GM23338 (cell line): ENCODE results near the gene CUX1. TPM values are rescaled to one million over a fixed set of nuclear protein-coding genes. Genes with fewer than 3 reads are reported as not detected.
A peak's percentile ranks its signal among the peaks of the same experiment; 100 is the strongest.

Source experiments
- ATAC-seq: fragments of 200-7000 bp; cut with Tn5 transposase; 3 replicates; pipeline ENCODE4 v1.9.1; 2020
- DNase-seq: peaks from one replicate; pipeline ENCODE4 v3.0.0-alpha.2; 2015; ENCODE audit warnings: low spot score
- H2AFZ ChIP-seq: fragments of 200-600 bp; sonication (generic); 2 replicates; pipeline ENCODE4 v1.8.0; 2016; ENCODE audit warnings: antibody characterized with exemption, mild to moderate bottlenecking, moderate library complexity
- H3F3A ChIP-seq: fragments of 200-600 bp; sonication (generic); replicated peaks from 2 replicates; pipeline ENCODE4 v1.8.0; 2017; ENCODE audit warnings: antibody characterized with exemption, mixed run types, low read depth
- H3K27ac ChIP-seq: fragments of 200-600 bp; sonication (generic); 2 replicates; pipeline ENCODE4 v1.6.1; 2016; ENCODE audit warnings: low read depth
- H3K27me3 ChIP-seq: fragments of 200-600 bp; sonication (generic); 2 replicates; pipeline ENCODE4 v1.8.0; 2016; ENCODE audit warnings: mild to moderate bottlenecking, mixed run types, moderate library complexity; ENCODE audit not compliant: insufficient read depth
- H3K36me3 ChIP-seq: fragments of 200-600 bp; sonication (generic); 2 replicates; pipeline ENCODE4 v1.8.0; 2016; ENCODE audit warnings: mild to moderate bottlenecking; ENCODE audit not compliant: insufficient read depth
- H3K4me1 ChIP-seq: fragments of 200-600 bp; sonication (generic); 2 replicates; pipeline ENCODE4 v1.8.0; 2016; ENCODE audit warnings: mild to moderate bottlenecking, moderate library complexity; ENCODE audit not compliant: insufficient read depth
- H3K4me2 ChIP-seq: fragments of 200-600 bp; sonication (generic); 2 replicates; pipeline ENCODE4 v1.7.1; 2017; ENCODE audit warnings: mixed run types
- H3K4me3 ChIP-seq: fragments of 200-600 bp; sonication (generic); 2 replicates; pipeline ENCODE4 v1.6.1; 2016; ENCODE audit warnings: mixed run types
- H3K79me2 ChIP-seq: fragments of 200-600 bp; sonication (generic); replicated peaks from 2 replicates; pipeline ENCODE4 v1.8.0; 2017; ENCODE audit warnings: mild to moderate bottlenecking; ENCODE audit not compliant: insufficient read depth
- H3K9me2 ChIP-seq: fragments of 200-600 bp; sonication (generic); 2 replicates; pipeline ENCODE4 v1.8.0; 2017; ENCODE audit not compliant: insufficient read depth
- H4K20me1 ChIP-seq: fragments of 200-600 bp; sonication (generic); replicated peaks from 2 replicates; pipeline ENCODE4 v1.8.0; 2017; ENCODE audit warnings: mild to moderate bottlenecking; ENCODE audit not compliant: insufficient read depth
- H3K27ac Mint-ChIP-seq: 2 replicates; pipeline ENCODE4 v1.8.0; 2020; ENCODE audit warnings: inconsistent platforms, mild to moderate bottlenecking, moderate library complexity, mixed read lengths
- H3K27me3 Mint-ChIP-seq: 3 replicates; pipeline ENCODE4 v1.8.0; 2022; ENCODE audit warnings: low read depth, mild to moderate bottlenecking, moderate library complexity, mixed read lengths, inconsistent platforms; ENCODE audit not compliant: insufficient read depth, poor library complexity
- H3K36me3 Mint-ChIP-seq: 3 replicates; pipeline ENCODE4 v1.8.0; 2021; ENCODE audit warnings: low read depth, mild to moderate bottlenecking, inconsistent platforms, moderate library complexity, mixed read lengths
- H3K4me1 Mint-ChIP-seq: 3 replicates; pipeline ENCODE4 v1.8.0; 2020; ENCODE audit warnings: mild to moderate bottlenecking, inconsistent platforms, mixed read lengths
- H3K4me3 Mint-ChIP-seq: 3 replicates; pipeline ENCODE4 v1.8.0; 2021; ENCODE audit warnings: moderate library complexity, mild to moderate bottlenecking, inconsistent platforms, mixed read lengths
- H3K9me3 Mint-ChIP-seq: 3 replicates; pipeline ENCODE4 v1.8.0; 2020; ENCODE audit warnings: moderate library complexity, mild to moderate bottlenecking, inconsistent platforms, mixed read lengths
- CREB1 ChIP-seq: fragments of 250-450 bp; sonication (Bioruptor Pico); IDR thresholded peaks from 2 replicates; pipeline ENCODE4 v1.5.0; 2020; ENCODE audit warnings: low read depth, mild to moderate bottlenecking, moderate library complexity
- CTCF ChIP-seq, 2 experiments: fragments of 200-600 bp in 1 of 2; sonication (generic) in 1 of 2; conservative IDR thresholded peaks; 2 replicates each; pipeline versions ENCODE4 v1.5.1 to v1.6.1; 2016 to 2017; ENCODE audit warnings: antibody characterized with exemption in 2 of 2, low read depth in 2 of 2, mild to moderate bottlenecking in 2 of 2, moderate library complexity in 1 of 2
- ETS1 ChIP-seq: IDR thresholded peaks from 2 replicates; pipeline ENCODE4 v1.6.1; 2016; ENCODE audit warnings: antibody characterized with exemption
- EZH2 ChIP-seq: fragments of 200-600 bp; sonication (generic); IDR thresholded peaks from one replicate; pipeline ENCODE4 v1.8.0; 2017; ENCODE audit warnings: antibody characterized with exemption, mild to moderate bottlenecking, low read depth; ENCODE audit not compliant: unreplicated experiment
- EZH2phosphoT487 ChIP-seq: fragments of 200-600 bp; sonication (generic); IDR thresholded peaks from one replicate; pipeline ENCODE4 v1.8.1; 2018; ENCODE audit warnings: antibody characterized with exemption; ENCODE audit not compliant: unreplicated experiment
- JUNB ChIP-seq: IDR thresholded peaks from one replicate; pipeline ENCODE4 v1.6.1; 2016; ENCODE audit warnings: antibody characterized with exemption; ENCODE audit not compliant: unreplicated experiment
- NANOG ChIP-seq: IDR thresholded peaks from 2 replicates; pipeline ENCODE4 v1.6.1; 2016; ENCODE audit warnings: antibody characterized with exemption, borderline replicate concordance
- POLR2AphosphoS5 ChIP-seq: IDR thresholded peaks from 2 replicates; pipeline ENCODE4 v1.6.1; 2016; ENCODE audit warnings: antibody characterized with exemption, low read depth
- STAT1 ChIP-seq: IDR thresholded peaks from one replicate; pipeline ENCODE4 v1.6.1; 2016; ENCODE audit warnings: antibody characterized with exemption; ENCODE audit not compliant: unreplicated experiment
- ZNF114 ChIP-seq: fragments of 250-450 bp; sonication (Bioruptor Pico); IDR thresholded peaks from 2 replicates; pipeline ENCODE4 v1.5.0; 2020; ENCODE audit warnings: mild to moderate bottlenecking, moderate library complexity
- ZNF331 ChIP-seq: fragments of 250-450 bp; sonication (Bioruptor Pico); IDR thresholded peaks from 2 replicates; pipeline ENCODE4 v1.5.0; 2020; ENCODE audit warnings: low read depth, mild to moderate bottlenecking, moderate library complexity
- ZNF462 ChIP-seq: fragments of 250-450 bp; sonication (Bioruptor Pico); IDR thresholded peaks from 2 replicates; pipeline ENCODE4 v1.5.0; 2020; ENCODE audit warnings: mild to moderate bottlenecking, moderate library complexity
- polyA plus RNA-seq: library from polyadenylated mRNA; unstranded; fragments of >200 nt; fragmentation: Nextera tagmentation; extraction: Ambion mirVana; gene quantifications from 2 replicates; pipeline ENCODE4 v1.2.1, GENCODE V29; 2016
- total RNA-seq: library from RNA; depleted of rRNA; stranded (reverse); fragments of >200 nt; shearing (Covaris generic); gene quantifications from 2 replicates; pipeline ENCODE4 v1.2.3, GENCODE V29; 2014
- TF ChIP-seq, protein P1 (sequence below): IDR thresholded peaks from one replicate; pipeline ENCODE4 v1.6.1; 2018; ENCODE audit warnings: antibody characterized with exemption; ENCODE audit not compliant: unreplicated experiment

CUX1 gene
- total and polyA plus RNA-seq, 2 experiments from 2014 or later: 49.9 to 64.0 TPM

- H3F3A ChIP-seq: no peaks in the 10 kb centered on the region
- no peaks in the 10 kb centered on the region for H3K79me2 ChIP-seq
- H3K27me3 Mint-ChIP-seq: peaks cover 14% of the 10 kb centered on the region
- H3K27ac ChIP-seq: no peak overlapping the region
- H3K4me2 ChIP-seq: 0 out of 2 replicates have a peak overlapping the region, but pooled peaks have one; percentile 51
- H3K27ac Mint-ChIP-seq: peak overlapping the region; percentile 85
- no peaks in the 10 kb centered on the region for H3K27me3 ChIP-seq
- peaks cover 40% of the 10 kb centered on the region for H3K36me3 Mint-ChIP-seq
- DNase-seq (no peak), ATAC-seq (peak; percentile 69)
- H3K4me1 Mint-ChIP-seq: peaks cover 29% of the 10 kb centered on the region
- H3K9me2 ChIP-seq: no peaks in the 10 kb centered on the region
- H3K4me1 ChIP-seq: peaks cover 13% of the 10 kb centered on the region
- no peak overlapping the region; the same call in 2 of the 3 replicates for H3K4me3 Mint-ChIP-seq
- H3K9me3 Mint-ChIP-seq: no peaks in the 10 kb centered on the region
- no peaks in the 10 kb centered on the region for H4K20me1 ChIP-seq
- H2AFZ ChIP-seq: no peak overlapping the region
- no peak overlapping the region for H3K4me3 ChIP-seq
- no peak for TF ChIP-seq NANOG
- TF ChIP-seq CREB1: no peak
- no peak for TF ChIP-seq ZNF462 (CRISPR knock-in tag)
- no peak for TF ChIP-seq CTCF (conservative IDR thresholded peaks at IDR 0.05; ENCODE audit: low read depth in 2 of 2)
- no peak for TF ChIP-seq EZH2
- TF ChIP-seq, protein P1, sequence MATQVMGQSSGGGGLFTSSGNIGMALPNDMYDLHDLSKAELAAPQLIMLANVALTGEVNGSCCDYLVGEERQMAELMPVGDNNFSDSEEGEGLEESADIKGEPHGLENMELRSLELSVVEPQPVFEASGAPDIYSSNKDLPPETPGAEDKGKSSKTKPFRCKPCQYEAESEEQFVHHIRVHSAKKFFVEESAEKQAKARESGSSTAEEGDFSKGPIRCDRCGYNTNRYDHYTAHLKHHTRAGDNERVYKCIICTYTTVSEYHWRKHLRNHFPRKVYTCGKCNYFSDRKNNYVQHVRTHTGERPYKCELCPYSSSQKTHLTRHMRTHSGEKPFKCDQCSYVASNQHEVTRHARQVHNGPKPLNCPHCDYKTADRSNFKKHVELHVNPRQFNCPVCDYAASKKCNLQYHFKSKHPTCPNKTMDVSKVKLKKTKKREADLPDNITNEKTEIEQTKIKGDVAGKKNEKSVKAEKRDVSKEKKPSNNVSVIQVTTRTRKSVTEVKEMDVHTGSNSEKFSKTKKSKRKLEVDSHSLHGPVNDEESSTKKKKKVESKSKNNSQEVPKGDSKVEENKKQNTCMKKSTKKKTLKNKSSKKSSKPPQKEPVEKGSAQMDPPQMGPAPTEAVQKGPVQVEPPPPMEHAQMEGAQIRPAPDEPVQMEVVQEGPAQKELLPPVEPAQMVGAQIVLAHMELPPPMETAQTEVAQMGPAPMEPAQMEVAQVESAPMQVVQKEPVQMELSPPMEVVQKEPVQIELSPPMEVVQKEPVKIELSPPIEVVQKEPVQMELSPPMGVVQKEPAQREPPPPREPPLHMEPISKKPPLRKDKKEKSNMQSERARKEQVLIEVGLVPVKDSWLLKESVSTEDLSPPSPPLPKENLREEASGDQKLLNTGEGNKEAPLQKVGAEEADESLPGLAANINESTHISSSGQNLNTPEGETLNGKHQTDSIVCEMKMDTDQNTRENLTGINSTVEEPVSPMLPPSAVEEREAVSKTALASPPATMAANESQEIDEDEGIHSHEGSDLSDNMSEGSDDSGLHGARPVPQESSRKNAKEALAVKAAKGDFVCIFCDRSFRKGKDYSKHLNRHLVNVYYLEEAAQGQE: no peak
- no peak for TF ChIP-seq POLR2AphosphoS5
- no peak for TF ChIP-seq EZH2phosphoT487
- TF ChIP-seq JUNB: no peak
- TF ChIP-seq ZNF331 (CRISPR knock-in tag): no peak
- TF ChIP-seq STAT1: no peak
- no peak for TF ChIP-seq ZNF114 (CRISPR knock-in tag)
- no peak for TF ChIP-seq ETS1
- peaks cover 13% of the 10 kb centered on the region; the same call in 1 of the 2 replicates for H3K36me3 ChIP-seq
Observed at GRCh38 chr7:102190776-102191350, 373.4 kb downstream of the CUX1 start.
